SK-N-MC (cell line): Measurements from ENCODE around the gene MPI.

Experiments
- EZH2 ChIP-seq: fragments of 200-600 bp; sonication (generic); IDR thresholded peaks from one replicate; pipeline ENCODE4 v1.6.1; 2017; ENCODE audit warnings: antibody characterized with exemption
- POLR2AphosphoS5 ChIP-seq: IDR thresholded peaks from 2 replicates; pipeline ENCODE4 v1.6.1; 2012; ENCODE audit warnings: mild to moderate bottlenecking, low read depth, low read length, borderline replicate concordance

- TF ChIP-seq POLR2AphosphoS5 (no peak), EZH2 (no peak)
These were observed 26.4 kb upstream of the MPI start for GRCh38 chr15:74863239-74864056.
